ENCODE results near the gene PLXNA4. TPM values are rescaled to one million over a fixed set of nuclear protein-coding genes. Genes with fewer than 3 reads are reported as not detected.

Gene PLXNA4
- total RNA-seq, 2 donors from 2014 or later, result 24.0 to 42.7 TPM

DNA sequence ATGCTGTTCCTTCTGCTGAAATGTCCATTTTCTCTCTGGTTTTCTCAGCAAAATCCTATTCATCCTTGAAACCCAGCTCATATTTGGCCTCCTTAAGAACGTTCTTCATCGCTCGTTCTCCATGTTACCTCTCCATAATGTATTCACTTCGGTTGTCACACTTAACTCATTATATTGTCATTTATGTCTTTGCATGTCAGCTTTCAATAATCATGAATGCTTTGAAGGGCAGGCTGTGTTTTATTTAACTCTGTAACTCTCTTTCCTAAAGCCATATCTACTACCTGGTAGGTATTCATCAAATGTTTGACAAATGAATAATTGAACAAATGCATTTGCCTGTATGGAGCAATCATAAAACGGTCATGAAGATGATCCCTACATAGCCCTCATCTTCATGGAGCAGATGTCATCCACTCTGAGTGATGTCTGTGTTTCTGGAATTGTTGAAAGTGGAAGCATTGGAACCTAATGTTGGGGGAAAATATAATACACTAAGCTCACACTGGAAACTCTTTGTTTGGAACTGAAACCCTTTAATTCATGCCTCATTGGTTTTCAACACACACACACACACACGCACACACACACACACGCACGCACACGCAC lies 303.4 kb downstream of the PLXNA4 start:
- no peak overlapping the region for H3K9ac ChIP-seq (ENCODE audit: extremely low read depth, low read length, poor library complexity, severe bottlenecking)
- no peak overlapping the region for H3K4me3 Mint-ChIP-seq
- H3K4me1 Mint-ChIP-seq, result no peaks in the 10 kb centered on the region
- H3K27ac ChIP-seq (ENCODE audit: low read depth, low read length), result no peak overlapping the region
- H3K27me3 Mint-ChIP-seq (ENCODE audit: insufficient read depth), result peaks cover 6% of the 10 kb centered on the region
- no peak overlapping the region for H3K4me3 ChIP-seq (ENCODE audit: low read length)
- H3K36me3 ChIP-seq (ENCODE audit: control insufficient read depth, insufficient read depth, low read length), result no peaks in the 10 kb centered on the region
- no peaks in the 10 kb centered on the region for H3K9me3 ChIP-seq (ENCODE audit: control insufficient read depth, low read length)
- H3K4me1 ChIP-seq (ENCODE audit: control insufficient read depth, insufficient read depth, low read length), result no peaks in the 10 kb centered on the region
- H3K27me3 ChIP-seq (ENCODE audit: control insufficient read depth, insufficient read depth, low read length, poor library complexity, severe bottlenecking), result peaks cover 4% of the 10 kb centered on the region
- no peak for DNase-seq
- TF ChIP-seq, protein P1, sequence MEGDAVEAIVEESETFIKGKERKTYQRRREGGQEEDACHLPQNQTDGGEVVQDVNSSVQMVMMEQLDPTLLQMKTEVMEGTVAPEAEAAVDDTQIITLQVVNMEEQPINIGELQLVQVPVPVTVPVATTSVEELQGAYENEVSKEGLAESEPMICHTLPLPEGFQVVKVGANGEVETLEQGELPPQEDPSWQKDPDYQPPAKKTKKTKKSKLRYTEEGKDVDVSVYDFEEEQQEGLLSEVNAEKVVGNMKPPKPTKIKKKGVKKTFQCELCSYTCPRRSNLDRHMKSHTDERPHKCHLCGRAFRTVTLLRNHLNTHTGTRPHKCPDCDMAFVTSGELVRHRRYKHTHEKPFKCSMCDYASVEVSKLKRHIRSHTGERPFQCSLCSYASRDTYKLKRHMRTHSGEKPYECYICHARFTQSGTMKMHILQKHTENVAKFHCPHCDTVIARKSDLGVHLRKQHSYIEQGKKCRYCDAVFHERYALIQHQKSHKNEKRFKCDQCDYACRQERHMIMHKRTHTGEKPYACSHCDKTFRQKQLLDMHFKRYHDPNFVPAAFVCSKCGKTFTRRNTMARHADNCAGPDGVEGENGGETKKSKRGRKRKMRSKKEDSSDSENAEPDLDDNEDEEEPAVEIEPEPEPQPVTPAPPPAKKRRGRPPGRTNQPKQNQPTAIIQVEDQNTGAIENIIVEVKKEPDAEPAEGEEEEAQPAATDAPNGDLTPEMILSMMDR (conservative IDR thresholded peaks at IDR 0.05), result no peak
- WGBS, 2 experiments (ENCODE audit: insufficient coverage in 1 of 2, insufficient read length in 1 of 2), result 88 to 96% methylated on average over 5 to 9 of the region's 9 CpGs
- no peak overlapping the region for H3K27ac Mint-ChIP-seq
- H3K36me3 Mint-ChIP-seq (ENCODE audit: low read depth), result no peaks in the 10 kb centered on the region
- no peaks in the 10 kb centered on the region for H3K9me3 Mint-ChIP-seq

DNA sequence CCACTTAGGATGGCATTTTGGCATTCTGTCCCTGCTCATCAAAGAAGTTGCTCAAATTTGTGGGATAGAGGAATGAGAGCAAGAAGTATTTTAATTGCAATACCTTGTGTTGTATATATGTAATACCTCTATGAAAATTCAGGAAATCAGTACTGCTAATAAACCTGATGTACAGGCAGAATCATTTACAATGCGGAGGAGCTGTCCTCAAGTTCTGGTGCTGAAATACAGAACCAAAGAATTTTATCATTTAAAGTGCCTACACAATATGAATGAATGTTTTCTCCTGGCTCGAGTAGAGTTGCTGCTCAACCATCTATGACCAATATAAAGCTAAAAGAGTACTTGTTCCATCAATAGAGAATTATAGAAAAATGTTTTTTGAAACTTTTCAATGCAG lies 305.8 kb downstream of the PLXNA4 start:
- H3K27me3 ChIP-seq (ENCODE audit: control insufficient read depth, insufficient read depth, low read length, poor library complexity, severe bottlenecking), result peaks cover 4% of the 10 kb centered on the region

DNA sequence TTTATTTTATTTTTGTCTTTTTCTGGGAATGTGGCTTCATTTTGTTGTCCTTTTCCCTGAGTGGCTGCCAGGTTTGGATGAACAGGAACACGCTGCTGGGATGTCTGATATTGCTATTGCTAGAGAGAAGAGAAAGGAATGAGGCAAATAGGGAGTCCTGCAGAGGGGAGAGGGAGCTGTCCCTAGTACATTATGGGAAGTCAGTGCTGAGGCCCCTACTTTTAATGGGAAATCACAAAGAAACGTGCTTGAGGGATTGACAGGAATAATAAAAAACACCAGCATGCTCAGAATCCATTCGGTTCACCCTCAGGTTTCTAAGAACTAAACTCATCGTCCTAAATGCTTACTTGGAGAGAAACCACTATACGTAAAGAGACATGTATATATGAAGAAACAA lies 306.6 kb downstream of the PLXNA4 start:
- no peak for DNase-seq
- H3K9me3 Mint-ChIP-seq, result no peaks in the 10 kb centered on the region
- Histone ChIP-seq H3K9me3 (ENCODE audit: control insufficient read depth, low read length) (no peaks in the 10 kb centered on the region), H3K9ac (ENCODE audit: extremely low read depth, low read length, poor library complexity, severe bottlenecking) (no peak overlapping the region), H3K27me3 (ENCODE audit: control insufficient read depth, insufficient read depth, low read length, poor library complexity, severe bottlenecking) (peaks cover 4% of the 10 kb centered on the region), H3K27ac (ENCODE audit: low read depth, low read length) (no peak overlapping the region), H3K4me1 (ENCODE audit: control insufficient read depth, insufficient read depth, low read length) (no peaks in the 10 kb centered on the region), H3K36me3 (ENCODE audit: control insufficient read depth, insufficient read depth, low read length) (no peaks in the 10 kb centered on the region), H3K4me3 (ENCODE audit: low read length) (no peak overlapping the region)
- peaks cover 6% of the 10 kb centered on the region for H3K27me3 Mint-ChIP-seq (ENCODE audit: insufficient read depth)
- H3K4me3 Mint-ChIP-seq, result no peak overlapping the region
- peaks cover 2% of the 10 kb centered on the region for H3K4me1 Mint-ChIP-seq
- 50 to 72% methylated on average over 1 to 5 of the region's 5 CpGs for WGBS, 2 experiments (ENCODE audit: insufficient coverage in 1 of 2, insufficient read length in 1 of 2)
- H3K36me3 Mint-ChIP-seq (ENCODE audit: low read depth), result no peaks in the 10 kb centered on the region
- TF ChIP-seq, protein P1 (conservative IDR thresholded peaks at IDR 0.05), result no peak
- H3K27ac Mint-ChIP-seq, result no peak overlapping the region

More for the DNA sequence above, 305.8 kb downstream of the PLXNA4 start:
- Histone ChIP-seq H3K9ac (ENCODE audit: extremely low read depth, low read length, poor library complexity, severe bottlenecking) (no peak overlapping the region), H3K27ac (ENCODE audit: low read depth, low read length) (no peak overlapping the region), H3K4me3 (ENCODE audit: low read length) (no peak overlapping the region), H3K4me1 (ENCODE audit: control insufficient read depth, insufficient read depth, low read length) (no peaks in the 10 kb centered on the region), H3K36me3 (ENCODE audit: control insufficient read depth, insufficient read depth, low read length) (no peaks in the 10 kb centered on the region), H3K9me3 (ENCODE audit: control insufficient read depth, low read length) (no peaks in the 10 kb centered on the region)
- no peaks in the 10 kb centered on the region for H3K4me1 Mint-ChIP-seq
- H3K36me3 Mint-ChIP-seq (ENCODE audit: low read depth), result no peaks in the 10 kb centered on the region
- DNase-seq, result no peak
- WGBS, 2 experiments (ENCODE audit: insufficient coverage in 1 of 2, insufficient read length in 1 of 2), result 63% methylated on average over 2 of the region's 2 CpGs; no CpG with 5 or more reads in 1 of the 2 experiments
- no peak overlapping the region for H3K27ac Mint-ChIP-seq
- no peaks in the 10 kb centered on the region for H3K9me3 Mint-ChIP-seq
- no peak overlapping the region for H3K4me3 Mint-ChIP-seq
- TF ChIP-seq, protein P1 (conservative IDR thresholded peaks at IDR 0.05), result no peak
- H3K27me3 Mint-ChIP-seq (ENCODE audit: insufficient read depth), result peaks cover 6% of the 10 kb centered on the region

Data from endodermal cell (in vitro differentiated cells).